ENCODE results near the gene GDF15. TPM values are rescaled to one million over a fixed set of nuclear protein-coding genes. Genes with fewer than 3 reads are reported as not detected.
A peak's percentile ranks its signal among the peaks of the same experiment; 100 is the strongest.

GDF15 gene
- total RNA-seq, 4 donors from 2014 or later, result 0.57 to 0.89 (median 0.86) TPM; not detected in 1

DNA sequence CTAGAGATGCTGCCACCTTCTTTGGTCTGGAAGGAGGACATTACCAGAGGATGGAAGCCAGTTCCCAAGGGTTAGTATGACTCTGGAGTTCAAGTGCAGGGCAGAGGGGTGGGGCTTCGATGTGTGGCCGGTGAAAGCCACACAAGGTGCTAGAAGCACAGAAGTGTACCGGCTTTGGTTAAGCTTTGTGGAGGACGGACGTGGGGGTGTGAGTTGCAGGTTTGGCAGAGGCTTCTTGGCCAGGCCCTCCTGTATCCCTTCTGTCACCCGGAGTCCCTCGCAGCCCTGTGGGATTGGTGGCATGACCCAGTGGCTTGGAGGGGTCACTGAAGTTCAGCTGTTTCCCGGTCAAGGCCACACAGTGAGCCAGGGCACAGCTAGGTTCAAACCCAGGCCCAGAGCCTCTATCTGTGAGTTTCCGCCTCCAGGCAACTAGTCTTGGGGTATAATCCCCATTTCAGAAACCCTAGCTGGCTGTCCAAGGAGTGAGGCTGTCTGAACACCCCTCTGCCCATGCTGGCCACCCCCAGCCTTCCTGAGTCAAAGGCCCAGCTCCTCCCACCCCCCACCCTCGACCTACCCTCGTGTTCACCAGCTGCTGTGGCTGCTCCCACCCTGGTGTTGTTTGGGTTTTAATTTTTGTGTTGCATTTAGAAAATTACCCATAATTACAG lies 28.7 kb downstream of the GDF15 start:
- Histone ChIP-seq H3K27me3 (no peaks in the 10 kb centered on the region), H3K9me3 (no peaks in the 10 kb centered on the region), H3K4me3 (peak overlapping the region; percentile 6), H3K36me3 (no peaks in the 10 kb centered on the region), H3K4me1 (peaks cover 55% of the 10 kb centered on the region), H3K27ac (peak overlapping the region; percentile 81)
- 10% methylated on average over 7 of the region's 11 CpGs for WGBS
- TF ChIP-seq, protein P1, sequence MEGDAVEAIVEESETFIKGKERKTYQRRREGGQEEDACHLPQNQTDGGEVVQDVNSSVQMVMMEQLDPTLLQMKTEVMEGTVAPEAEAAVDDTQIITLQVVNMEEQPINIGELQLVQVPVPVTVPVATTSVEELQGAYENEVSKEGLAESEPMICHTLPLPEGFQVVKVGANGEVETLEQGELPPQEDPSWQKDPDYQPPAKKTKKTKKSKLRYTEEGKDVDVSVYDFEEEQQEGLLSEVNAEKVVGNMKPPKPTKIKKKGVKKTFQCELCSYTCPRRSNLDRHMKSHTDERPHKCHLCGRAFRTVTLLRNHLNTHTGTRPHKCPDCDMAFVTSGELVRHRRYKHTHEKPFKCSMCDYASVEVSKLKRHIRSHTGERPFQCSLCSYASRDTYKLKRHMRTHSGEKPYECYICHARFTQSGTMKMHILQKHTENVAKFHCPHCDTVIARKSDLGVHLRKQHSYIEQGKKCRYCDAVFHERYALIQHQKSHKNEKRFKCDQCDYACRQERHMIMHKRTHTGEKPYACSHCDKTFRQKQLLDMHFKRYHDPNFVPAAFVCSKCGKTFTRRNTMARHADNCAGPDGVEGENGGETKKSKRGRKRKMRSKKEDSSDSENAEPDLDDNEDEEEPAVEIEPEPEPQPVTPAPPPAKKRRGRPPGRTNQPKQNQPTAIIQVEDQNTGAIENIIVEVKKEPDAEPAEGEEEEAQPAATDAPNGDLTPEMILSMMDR (IDR thresholded peaks at IDR 0.05), result no peak
- no peak for TF ChIP-seq POLR2A (IDR thresholded peaks at IDR 0.05)
- TF ChIP-seq POLR2AphosphoS5 (IDR thresholded peaks at IDR 0.05), result no peak
- no peak for TF ChIP-seq EP300 (IDR thresholded peaks at IDR 0.05)
- no peak for DNase-seq (ENCODE audit: low spot score in 2 of 2)

DNA sequence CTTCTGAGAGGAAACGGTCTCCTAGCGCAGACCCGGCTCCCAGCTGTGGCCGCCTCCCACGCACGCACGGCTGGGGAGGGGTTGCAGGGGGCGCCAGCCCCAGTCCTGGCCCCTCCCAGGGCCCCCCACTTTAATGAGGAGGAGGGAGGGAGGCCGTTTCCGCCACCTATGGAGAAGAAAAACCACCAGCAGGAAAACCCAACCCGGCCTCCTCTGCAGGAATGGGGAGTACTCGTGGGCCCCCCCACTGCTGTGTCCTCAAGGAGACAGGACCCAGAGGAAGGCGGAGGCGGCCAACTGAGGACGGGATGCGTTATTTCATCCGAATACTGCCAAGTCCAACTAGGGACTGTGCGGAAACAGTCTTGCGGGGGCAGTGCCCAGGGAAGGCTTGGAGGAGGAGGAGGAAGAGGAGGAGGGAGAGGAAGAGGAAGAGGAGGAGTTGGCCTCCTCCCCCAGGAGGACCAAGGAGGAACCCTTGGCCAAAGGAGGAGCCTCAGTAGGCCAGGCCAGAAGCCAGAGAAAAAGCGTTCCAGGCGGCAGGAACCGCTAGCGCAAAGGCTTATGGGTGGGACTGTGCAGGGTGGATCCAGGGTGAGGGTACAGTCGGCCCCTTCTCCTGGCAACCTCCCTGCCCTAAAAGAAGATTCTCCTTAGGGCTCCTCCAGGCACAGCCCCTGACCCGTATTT lies 29.4 kb downstream of the GDF15 start:
- no peaks in the 10 kb centered on the region for H3K27me3 ChIP-seq
- H3K4me1 ChIP-seq, result peaks cover 59% of the 10 kb centered on the region
- WGBS, result 10% methylated on average over 25 of the region's 25 CpGs
- H3K27ac ChIP-seq, result peak overlapping the region; percentile 81
- no peaks in the 10 kb centered on the region for H3K9me3 ChIP-seq
- peak; percentile 89 to 90 for DNase-seq (ENCODE audit: low spot score in 2 of 2)
- H3K4me3 ChIP-seq, result peak overlapping the region; percentile 6
- no peaks in the 10 kb centered on the region for H3K36me3 ChIP-seq
- TF ChIP-seq POLR2AphosphoS5 (IDR thresholded peaks at IDR 0.05), result peak in 1 of 3 donors; percentile 14
- TF ChIP-seq, protein P1 (IDR thresholded peaks at IDR 0.05), result no peak

DNA sequence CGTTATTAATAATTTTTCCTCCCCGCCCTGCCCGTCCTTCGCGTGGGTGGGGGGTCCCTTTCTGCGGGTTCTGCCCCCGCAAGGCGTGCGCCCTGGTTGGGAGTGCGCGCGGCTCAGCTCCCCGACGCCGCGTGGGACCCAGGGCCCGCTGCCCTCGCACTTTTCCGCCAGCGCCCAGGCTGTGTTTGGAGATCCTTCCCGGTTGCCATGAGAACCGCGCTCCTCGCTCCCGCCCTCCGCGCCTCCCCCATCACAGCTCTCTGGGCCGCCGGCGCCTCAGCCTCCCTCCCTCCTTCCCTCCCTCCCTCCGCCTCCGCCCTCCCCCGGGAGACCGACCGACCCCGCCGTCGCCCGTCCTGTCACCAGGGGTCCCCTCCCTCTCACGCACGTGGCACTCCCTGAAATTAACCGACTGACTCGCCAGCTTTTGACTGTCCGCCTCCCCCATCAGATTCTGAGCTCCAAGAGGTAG lies 30.9 kb downstream of the GDF15 start:
- Histone ChIP-seq H3K9me3 (no peaks in the 10 kb centered on the region), H3K27ac (peak overlapping the region; percentile 81), H3K27me3 (no peaks in the 10 kb centered on the region), H3K4me3 (peak overlapping the region; percentile 68), H3K4me1 (peaks cover 74% of the 10 kb centered on the region), H3K36me3 (no peaks in the 10 kb centered on the region)
- 2% methylated on average over 44 of the region's 44 CpGs for WGBS
- DNase-seq (ENCODE audit: low spot score in 2 of 2), result peak; percentile 95 to 97
- TF ChIP-seq POLR2A (IDR thresholded peaks at IDR 0.05) (peak in 1 of 2 donors; percentile 15), EP300 (IDR thresholded peaks at IDR 0.05) (no peak)

- TF ChIP-seq POLR2AphosphoS5 (IDR thresholded peaks at IDR 0.05) (no peak), EP300 (IDR thresholded peaks at IDR 0.05) (no peak), POLR2A (IDR thresholded peaks at IDR 0.05) (peak in 1 of 2 donors; percentile 30)
- TF ChIP-seq, protein P1 (IDR thresholded peaks at IDR 0.05), result no peak
- peak; percentile 88 to 89 for DNase-seq (ENCODE audit: low spot score in 2 of 2)
- 0% methylated on average over 11 of the region's 53 CpGs for WGBS
- H3K4me1 ChIP-seq, result peaks cover 80% of the 10 kb centered on the region
- H3K36me3 ChIP-seq, result no peaks in the 10 kb centered on the region
- peak overlapping the region; percentile 68 for H3K4me3 ChIP-seq
- H3K27me3 ChIP-seq, result no peaks in the 10 kb centered on the region
- peak overlapping the region; percentile 81 for H3K27ac ChIP-seq
- no peaks in the 10 kb centered on the region for H3K9me3 ChIP-seq
Observed at GRCh38 chr19:18417250-18418028, 31.5 kb downstream of the GDF15 start.

DNA sequence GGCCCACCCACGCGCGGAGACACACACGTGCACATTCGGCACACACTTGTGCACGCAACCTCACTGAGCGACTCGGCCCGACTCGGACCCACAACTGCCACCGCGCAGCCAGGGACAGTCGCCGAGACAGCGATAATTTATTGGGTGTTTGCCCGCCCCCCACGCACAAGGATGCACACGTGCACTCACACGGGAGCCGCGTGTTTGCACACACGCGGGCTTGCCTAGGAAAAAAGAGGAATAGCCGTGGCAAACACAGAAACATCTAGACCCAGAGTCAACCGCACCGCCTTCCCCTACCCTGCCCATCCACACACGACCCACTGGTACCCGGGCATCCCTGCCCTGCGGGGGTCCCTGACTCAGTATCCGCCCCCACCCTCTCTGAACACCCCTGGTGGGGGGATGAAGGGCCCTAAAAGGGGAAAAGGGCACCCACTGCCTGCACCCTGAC lies 32.1 kb downstream of the GDF15 start:
- DNase-seq (ENCODE audit: low spot score in 2 of 2), result peak in 1 of 2 donors; percentile 80
- Histone ChIP-seq H3K36me3 (no peaks in the 10 kb centered on the region), H3K4me3 (peak overlapping the region; percentile 68), H3K27me3 (no peaks in the 10 kb centered on the region), H3K9me3 (no peaks in the 10 kb centered on the region), H3K27ac (peak overlapping the region; percentile 81), H3K4me1 (peaks cover 84% of the 10 kb centered on the region)
- WGBS, result 8% methylated on average over 8 of the region's 30 CpGs
- TF ChIP-seq, protein P1 (IDR thresholded peaks at IDR 0.05), result no peak
- TF ChIP-seq EP300 (IDR thresholded peaks at IDR 0.05) (no peak), POLR2A (IDR thresholded peaks at IDR 0.05) (no peak), POLR2AphosphoS5 (IDR thresholded peaks at IDR 0.05) (no peak)
